Activated T-cell treated with anti-CD3 and anti-CD28 coated beads for 48 hours (primary cell): ENCODE results near the gene CSNK1G3.

ENCODE experiments used
- DNase-seq: peaks from one replicate; pipeline ENCODE4 v3.0.0-alpha.2; 2020; ENCODE audit warnings: low read depth

Gene CSNK1G3

DNA sequence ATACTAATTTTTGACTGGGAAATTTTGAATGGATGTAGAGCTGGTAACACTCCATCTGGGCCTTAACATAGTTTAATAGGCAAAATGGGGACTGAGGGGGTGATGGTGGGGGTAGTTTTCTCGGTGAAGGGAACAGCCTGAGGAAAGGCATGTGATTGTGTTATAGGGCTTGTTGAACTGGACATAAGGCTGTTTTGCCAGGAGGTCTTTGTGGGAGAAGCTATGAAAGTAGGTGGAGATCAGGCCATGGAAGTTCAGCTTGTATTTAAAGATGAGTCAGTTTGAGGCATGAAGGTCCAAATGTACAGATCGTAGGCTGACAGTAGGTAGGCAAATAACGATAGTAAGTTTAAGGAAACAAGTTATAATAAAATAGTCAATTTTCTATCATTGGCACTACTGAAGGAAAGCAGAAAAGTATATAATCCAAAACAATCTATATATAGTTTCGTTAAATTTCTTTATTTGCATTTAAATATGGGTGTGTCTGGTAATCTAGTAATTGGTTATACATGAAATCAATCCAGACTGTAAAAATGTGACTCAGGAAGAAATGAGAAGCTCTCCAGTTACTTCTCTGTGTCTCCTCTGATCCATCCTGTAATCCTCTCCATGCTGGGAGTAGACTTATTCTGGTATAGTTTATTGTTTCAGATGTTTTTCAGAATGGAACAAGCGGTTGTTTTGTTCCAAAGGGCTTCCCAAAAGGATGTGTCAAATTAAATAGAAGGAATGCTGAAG is 2.8 kb downstream of the CSNK1G3 start:
- DNase-seq: no peak

- DNase-seq: no peak
Measured at GRCh38 chr5:123515904-123516303, 3.9 kb downstream of the CSNK1G3 start.

DNA sequence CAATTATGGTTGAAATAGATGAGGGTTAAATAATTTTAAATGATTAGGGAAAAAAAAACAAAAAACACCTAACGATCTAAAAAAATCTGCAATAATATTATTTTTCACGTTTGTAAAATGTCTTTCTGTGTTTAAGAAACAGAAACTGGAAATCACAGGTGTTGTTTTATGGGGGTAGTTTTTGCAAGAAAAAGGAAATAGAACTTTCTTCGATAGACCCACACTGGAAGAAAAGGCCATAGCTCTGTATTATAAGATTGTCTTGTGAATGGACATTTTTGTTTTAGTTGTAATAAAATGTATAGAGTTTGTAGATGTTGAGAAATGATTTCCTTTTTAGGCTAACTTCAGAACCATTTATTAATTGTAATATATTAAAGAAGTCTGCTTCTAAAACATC is 5.5 kb downstream of the CSNK1G3 start:
- no peak for DNase-seq

GRCh38 chr5:123518111-123518510 is 6.1 kb downstream of the CSNK1G3 start:
- no peak for DNase-seq

- DNase-seq: no peak
Measured at GRCh38 chr5:123520677-123521247, 8.8 kb downstream of the CSNK1G3 start.

DNA sequence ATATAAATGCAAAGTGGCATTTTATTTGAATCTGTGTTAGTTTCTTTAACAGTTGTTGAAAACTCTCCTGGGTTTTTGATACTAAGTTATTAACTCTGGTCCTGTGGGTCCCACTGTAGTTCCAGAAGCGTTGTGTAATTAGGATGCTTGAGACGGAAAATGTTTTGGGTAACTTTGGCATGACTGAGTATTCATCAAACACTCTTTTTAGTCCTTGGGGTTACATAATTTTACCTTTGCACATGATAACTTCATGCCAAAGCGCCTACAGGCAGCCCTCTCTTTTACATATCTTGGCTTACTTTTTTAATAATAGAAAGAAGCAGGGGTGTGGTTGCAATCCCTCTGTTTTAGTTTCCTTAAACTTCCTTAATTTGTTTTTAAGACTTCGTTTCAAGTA is 12.2 kb downstream of the CSNK1G3 start:
- no peak for DNase-seq

GRCh38 chr5:123527190-123527589 is 15.2 kb downstream of the CSNK1G3 start:
- DNase-seq: no peak

DNA sequence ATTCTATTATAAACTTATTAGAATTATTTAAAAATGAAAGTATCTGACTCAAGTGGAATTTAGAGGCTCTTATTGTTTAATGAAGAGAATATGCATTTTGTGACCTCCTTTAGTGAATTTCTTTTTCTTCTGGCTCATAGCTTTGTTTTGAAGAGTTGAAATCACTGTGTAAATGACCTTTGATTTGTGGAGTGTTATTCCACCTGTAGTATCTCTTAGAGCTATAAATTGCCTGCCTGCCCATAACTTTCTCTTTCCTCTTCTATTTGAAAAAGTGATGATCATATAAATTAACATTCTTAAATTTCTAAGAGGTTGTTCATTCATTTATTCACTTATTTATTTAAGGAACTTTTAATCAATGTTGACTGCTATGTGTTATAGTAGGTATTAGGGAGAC is 16.1 kb downstream of the CSNK1G3 start:
- DNase-seq: no peak

DNA sequence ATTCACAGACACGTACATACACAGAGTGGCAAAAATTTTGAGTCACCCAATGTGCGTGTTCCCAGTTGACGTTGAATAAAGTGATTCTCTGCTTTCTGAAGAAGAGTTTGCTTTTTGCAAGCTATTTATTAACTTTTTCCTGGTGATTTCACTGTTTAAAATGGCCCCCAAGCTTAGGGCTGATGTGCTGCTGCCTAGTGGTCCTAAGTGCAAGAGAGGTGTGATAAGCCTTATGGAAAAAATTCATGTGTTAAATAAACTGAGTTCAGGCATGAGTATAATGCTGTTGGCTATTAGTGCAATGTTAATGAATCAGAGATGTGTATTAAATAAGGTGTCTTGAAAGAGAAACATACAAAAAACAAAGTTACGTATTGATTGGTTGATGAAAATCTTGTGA is 16.9 kb downstream of the CSNK1G3 start:
- DNase-seq: no peak

GRCh38 chr5:123530728-123531127 is 18.8 kb downstream of the CSNK1G3 start:
- no peak for DNase-seq

DNA sequence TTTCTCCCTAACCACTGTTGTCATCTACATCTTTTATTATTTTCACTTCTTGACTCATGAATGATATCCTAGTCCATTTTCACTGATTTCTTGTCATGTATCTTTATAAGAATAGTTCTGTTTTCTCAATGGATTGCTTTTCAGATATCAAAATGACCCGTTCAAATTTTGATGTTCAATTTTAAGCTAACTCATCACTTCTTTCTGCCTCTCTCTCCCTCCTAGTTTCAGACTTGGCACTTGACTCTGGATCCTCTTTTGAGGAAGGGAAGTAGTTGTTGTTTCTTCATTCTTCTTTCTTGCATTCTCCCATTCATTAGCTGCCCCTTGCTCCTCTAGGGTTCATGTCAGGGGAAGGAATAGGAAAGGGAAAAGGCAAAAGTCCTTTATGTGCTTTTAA is 23.7 kb downstream of the CSNK1G3 start:
- DNase-seq: no peak

GRCh38 chr5:123537256-123537655 is 25.3 kb downstream of the CSNK1G3 start:
- no peak for DNase-seq

DNA sequence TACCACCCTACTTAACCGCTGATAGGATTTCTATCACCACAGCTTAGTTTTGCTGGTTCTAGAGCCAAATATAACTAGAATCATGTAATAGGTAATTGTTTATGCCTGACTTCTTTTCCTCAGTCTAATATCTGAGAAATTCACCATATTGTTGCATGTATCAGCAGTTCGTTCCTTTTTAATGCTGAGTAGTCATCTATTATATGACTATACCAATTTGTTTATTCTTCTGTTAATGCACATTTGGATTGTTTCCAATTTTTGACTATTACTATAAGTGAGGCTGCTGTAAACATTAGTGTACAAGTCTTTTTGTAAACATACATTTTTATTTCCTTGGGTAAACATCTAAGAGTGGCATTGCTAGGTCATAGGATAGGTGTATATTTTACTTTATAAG is 25.9 kb downstream of the CSNK1G3 start:
- no peak for DNase-seq

DNA sequence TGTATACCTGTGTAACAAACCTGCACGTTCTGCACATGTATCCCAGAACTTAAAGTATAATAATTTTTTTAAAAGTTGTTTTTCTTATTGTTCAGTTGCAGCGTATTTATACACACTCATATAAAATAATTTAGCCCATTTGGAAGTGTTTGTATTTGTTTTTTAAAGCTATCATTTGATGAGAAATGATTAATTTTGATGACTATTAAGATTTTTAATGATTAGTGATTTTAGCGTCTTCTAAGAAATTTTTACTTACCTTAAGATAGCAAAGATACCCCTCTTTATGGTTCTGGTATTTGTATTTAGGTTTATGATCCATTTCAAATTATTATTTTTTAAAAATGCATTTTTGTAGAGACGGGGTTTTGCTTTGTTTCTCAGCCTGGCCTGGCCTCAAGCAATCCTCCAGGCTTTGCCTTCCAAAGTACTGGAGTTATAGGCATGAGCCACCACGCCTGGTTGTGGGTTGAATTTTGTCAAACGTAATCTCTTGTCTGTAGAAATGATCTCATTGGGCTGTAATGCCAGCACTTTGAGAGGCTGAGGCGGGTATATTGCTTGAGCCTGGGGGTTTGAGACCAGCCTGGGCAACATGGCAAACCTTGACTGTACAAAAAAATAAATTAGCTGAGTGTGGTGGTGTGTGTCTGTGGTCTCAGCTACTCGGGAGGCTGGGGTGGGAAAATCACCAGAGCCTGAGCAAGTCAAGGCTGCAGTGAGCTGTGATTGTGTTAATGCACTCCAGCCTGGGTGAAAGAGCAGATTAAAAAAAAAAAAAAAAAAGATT is 26.9 kb downstream of the CSNK1G3 start:
- no peak for DNase-seq

DNA sequence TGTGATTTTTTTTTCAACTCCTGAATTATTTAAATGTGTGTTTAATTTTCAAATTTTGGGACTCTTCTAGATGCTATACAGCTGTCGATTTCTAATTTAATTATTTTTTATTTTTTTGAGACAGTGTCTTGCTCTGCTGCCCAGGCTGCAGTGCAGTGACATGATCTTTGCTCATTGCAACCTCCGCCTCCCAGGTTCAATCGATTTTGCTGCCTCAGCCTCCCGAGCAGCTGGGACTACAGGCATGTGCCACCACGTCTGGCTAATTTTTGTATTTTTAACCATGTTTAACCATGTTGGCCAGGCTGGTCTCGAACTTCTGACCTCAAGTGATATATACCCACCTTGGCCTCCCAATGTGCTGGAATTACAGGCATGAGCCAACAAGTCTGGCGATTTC is 28.6 kb downstream of the CSNK1G3 start:
- DNase-seq: no peak

- DNase-seq: no peak
Measured at GRCh38 chr5:123543438-123543837, 31.5 kb downstream of the CSNK1G3 start.

GRCh38 chr5:123545506-123545905 is 33.5 kb downstream of the CSNK1G3 start:
- peak; percentile 8 for DNase-seq

GRCh38 chr5:123546657-123547056 is 34.7 kb downstream of the CSNK1G3 start:
- no peak for DNase-seq

- peak; percentile 6 for DNase-seq
Measured at GRCh38 chr5:123549256-123549904, 37.4 kb downstream of the CSNK1G3 start.

- DNase-seq: no peak
Measured at GRCh38 chr5:123554601-123555000, 42.6 kb downstream of the CSNK1G3 start.

DNA sequence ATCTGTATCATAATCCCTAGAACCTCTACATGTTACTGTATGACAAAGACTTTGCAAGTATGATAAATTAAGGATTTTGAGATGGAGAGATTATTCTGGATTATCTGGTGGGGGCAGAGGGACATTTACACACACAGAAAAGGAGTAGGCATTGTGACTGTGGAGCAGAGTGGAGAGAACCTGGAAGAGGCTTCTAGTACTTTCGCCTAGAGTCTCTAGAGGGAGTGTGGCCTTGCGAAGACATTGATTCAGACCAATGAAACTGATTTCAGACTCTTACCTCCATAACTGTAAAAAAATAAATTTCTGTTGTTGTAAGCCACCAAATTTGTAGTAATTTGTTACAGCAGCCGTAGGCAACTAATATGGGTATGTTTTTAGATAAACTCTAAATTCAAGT is 45.9 kb downstream of the CSNK1G3 start:
- no peak for DNase-seq

DNA sequence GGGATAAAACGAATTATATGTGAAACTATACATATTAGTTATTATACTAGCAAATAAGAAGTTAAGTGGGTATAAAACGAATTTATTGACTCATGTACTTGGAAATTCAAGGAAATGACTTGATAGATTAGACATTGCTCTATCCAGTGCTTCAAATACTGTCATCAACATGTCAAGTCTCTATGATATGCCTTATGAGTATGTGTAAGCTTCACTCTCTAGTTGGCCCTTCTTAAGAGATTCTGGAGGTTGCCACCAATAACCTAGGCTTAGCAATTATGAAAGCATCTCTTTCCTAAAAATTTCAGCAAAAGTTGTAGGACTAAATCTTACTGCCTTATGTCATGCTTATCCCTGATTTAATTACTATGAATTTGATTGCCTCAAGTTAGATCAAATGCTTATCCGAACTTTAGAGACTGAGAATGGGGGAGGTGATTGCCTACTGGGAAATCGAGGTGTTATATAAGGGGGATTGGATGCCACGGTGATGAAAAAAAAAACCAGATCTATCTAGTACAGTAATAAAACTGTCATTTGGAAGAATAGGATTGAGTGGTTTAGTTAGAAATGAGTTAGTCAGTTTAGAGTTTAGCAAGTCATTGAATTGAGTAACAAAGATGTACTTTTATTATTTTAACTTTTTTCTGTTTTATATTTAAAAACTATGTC is 46.9 kb downstream of the CSNK1G3 start:
- DNase-seq: no peak
